GM19467 (cell line): ENCODE results near the gene SNHG17.

Experiments
- ATAC-seq: cut with Tn5 transposase; IDR thresholded peaks from one replicate; pipeline ENCODE4 v1.9.1; 2021; ENCODE audit warnings: mild to moderate bottlenecking, moderate library complexity; ENCODE audit not compliant: unreplicated experiment

Gene SNHG17

GRCh38 chr20:38377039-38377685 lies 58.0 kb downstream of the SNHG17 start:
- ATAC-seq: no peak

- ATAC-seq: no peak
Observed at GRCh38 chr20:38373898-38374297, 61.2 kb downstream of the SNHG17 start.

- ATAC-seq: no peak
Observed at GRCh38 chr20:38373231-38373867, 61.8 kb downstream of the SNHG17 start.

- ATAC-seq: no peak
Observed at GRCh38 chr20:38372806-38373205, 62.3 kb downstream of the SNHG17 start.
